Panc1 (cell line): ENCODE measurements around the gene AP4B1. TPM values are rescaled to one million over a fixed set of nuclear protein-coding genes. Genes with fewer than 3 reads are reported as not detected.

Experiments used
- ATAC-seq: fragments of 200-7000 bp; cut with Tn5 transposase; 2 replicates; pipeline ENCODE4 v1.9.1; 2020; ENCODE audit warnings: mild to moderate bottlenecking, moderate library complexity
- BruUV-seq: library from RNA; stranded (reverse); fragments of 400-500 nt; replicated peaks from 2 replicates; lab custom pipeline; 2021; lab: Mats Ljungman, UMichigan
- CTCF ChIA-PET: fragments of 300-600 bp; sonication (Branson Sonifier 250); formaldehyde crosslinking; loops from one replicate; lab custom pipeline; 2022; ENCODE audit warnings: antibody characterized with exemption; lab: Charles Lee
- POLR2A ChIA-PET: fragments of 300-600 bp; sonication (Branson Sonifier 250); formaldehyde crosslinking; loops from one replicate; lab custom pipeline; 2022; ENCODE audit warnings: antibody characterized with exemption; lab: Charles Lee
- DNase-seq: peaks from one replicate; pipeline ENCODE4 v3.0.0-alpha.2; 2010; ENCODE audit warnings: low read depth, low spot score
- H3K27ac ChIP-seq: 2 replicates; pipeline ENCODE4 v1.5.1; 2011; ENCODE audit warnings: mild to moderate bottlenecking, low read length, inconsistent platforms
- H3K27me3 ChIP-seq: fragments of 200-500 bp; sonication (Bioruptor generic); 2 replicates; pipeline ENCODE4 v1.6.0; 2014; ENCODE audit warnings: low read length, inconsistent platforms; ENCODE audit not compliant: control insufficient read depth, insufficient read depth
- H3K36me3 ChIP-seq: fragments of 200-500 bp; sonication (Bioruptor generic); 2 replicates; pipeline ENCODE4 v1.5.1; 2014; ENCODE audit warnings: inconsistent platforms, mild to moderate bottlenecking, low read length, moderate library complexity; ENCODE audit not compliant: control insufficient read depth, insufficient read depth
- H3K4me1 ChIP-seq: 2 replicates; pipeline ENCODE4 v1.5.1; 2011; ENCODE audit warnings: inconsistent platforms, mild to moderate bottlenecking, low read length, moderate library complexity; ENCODE audit not compliant: control insufficient read depth, insufficient read depth
- H3K4me3 ChIP-seq, 2 experiments: 2 replicates each; pipeline ENCODE4 v1.5.1; 2011 to 2012; ENCODE audit warnings: low read depth in 2 of 2, low read length in 2 of 2, mild to moderate bottlenecking in 2 of 2, inconsistent platforms in 1 of 2, moderate library complexity in 1 of 2
- H3K9me3 ChIP-seq: fragments of 200-500 bp; sonication (Bioruptor generic); 2 replicates; pipeline ENCODE4 v1.5.1; 2014; ENCODE audit warnings: low read depth, mild to moderate bottlenecking, inconsistent platforms, low read length, moderate library complexity; ENCODE audit not compliant: control insufficient read depth, insufficient read depth
- POLR2AphosphoS5 ChIP-seq: IDR thresholded peaks from 2 replicates; pipeline ENCODE4 v1.6.1; 2012; ENCODE audit warnings: mild to moderate bottlenecking, low read depth, low read length, moderate library complexity
- SIN3A ChIP-seq: IDR thresholded peaks from 2 replicates; pipeline ENCODE4 v1.6.1; 2012; ENCODE audit warnings: low read depth, mild to moderate bottlenecking, low read length, moderate library complexity, borderline replicate concordance; ENCODE audit not compliant: insufficient read depth
- TCF7L2 ChIP-seq: IDR thresholded peaks from 2 replicates; pipeline ENCODE4 v1.6.1; 2011; ENCODE audit warnings: mild to moderate bottlenecking, low read depth, low read length, inconsistent platforms
- in situ Hi-C: cut with HindIII; loops from 2 replicates; pipeline ENCODE4 v1.10.0; 2016; ENCODE audit warnings: low sequenced_read_pairs, low pct_unique_long_range_greater_than_20kb
- intact Hi-C: fragments of 100-400 bp; cut with micrococcal nuclease; formaldehyde crosslinking; loops from one replicate; pipeline ENCODE4 v1.10.0; 2022; ENCODE audit not compliant: unreplicated experiment
- total RNA-seq: library from RNA; stranded (reverse); gene quantifications from one replicate; pipeline ENCODE4 v1.2.1, GENCODE V29; 2021; ENCODE audit not compliant: unreplicated experiment
- TF ChIP-seq, protein P1 (sequence below): fragments of 450-650 bp; IDR thresholded peaks from 2 replicates; pipeline ENCODE4 v1.5.1; 2017; ENCODE audit warnings: mild to moderate bottlenecking
- TF ChIP-seq, protein P2 (sequence below), 2 experiments: IDR thresholded peaks; 2 replicates each; pipeline ENCODE4 v1.6.1; 2011 to 2012; ENCODE audit warnings: low read depth in 2 of 2, control low read depth in 1 of 2, low read length in 1 of 2, mild to moderate bottlenecking in 1 of 2, moderate library complexity in 1 of 2; ENCODE audit not compliant: insufficient read depth in 1 of 2

The AP4B1 gene
- total RNA-seq, 1 experiment from 2014 or later: 14.2 TPM

DNA sequence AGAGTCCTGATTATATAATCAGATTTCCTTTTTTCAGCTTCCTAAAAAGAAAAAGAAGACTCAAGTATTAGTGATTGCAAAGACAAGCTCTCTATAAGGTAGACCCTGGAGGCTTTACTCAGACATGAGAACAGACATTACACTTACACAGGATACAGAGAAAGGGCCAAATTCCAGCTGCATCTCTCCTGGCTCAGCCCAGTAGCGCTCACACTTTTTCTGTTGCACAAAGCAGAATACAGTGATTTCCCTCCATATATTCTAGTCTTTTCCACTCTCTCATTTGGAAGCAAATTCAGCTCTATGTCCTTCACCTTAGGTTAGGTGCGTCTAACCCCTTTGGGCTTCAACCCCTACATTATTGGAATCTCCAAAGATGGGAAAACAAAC is 48.2 kb downstream of the AP4B1 start:
- Histone ChIP-seq H3K27ac (no peak overlapping the region), H3K4me3 (no peak overlapping the region), H3K27me3 (no peaks in the 10 kb centered on the region), H3K9me3 (no peaks in the 10 kb centered on the region), H3K36me3 (no peaks in the 10 kb centered on the region), H3K4me1 (no peaks in the 10 kb centered on the region)
- intact Hi-C loops: no loop called here
- ATAC-seq (no peak), DNase-seq (no peak)
- in situ Hi-C loops: no loop called here
- ChIA-PET CTCF (no interaction called here), POLR2A (no interaction called here)
- TF ChIP-seq, protein P1, sequence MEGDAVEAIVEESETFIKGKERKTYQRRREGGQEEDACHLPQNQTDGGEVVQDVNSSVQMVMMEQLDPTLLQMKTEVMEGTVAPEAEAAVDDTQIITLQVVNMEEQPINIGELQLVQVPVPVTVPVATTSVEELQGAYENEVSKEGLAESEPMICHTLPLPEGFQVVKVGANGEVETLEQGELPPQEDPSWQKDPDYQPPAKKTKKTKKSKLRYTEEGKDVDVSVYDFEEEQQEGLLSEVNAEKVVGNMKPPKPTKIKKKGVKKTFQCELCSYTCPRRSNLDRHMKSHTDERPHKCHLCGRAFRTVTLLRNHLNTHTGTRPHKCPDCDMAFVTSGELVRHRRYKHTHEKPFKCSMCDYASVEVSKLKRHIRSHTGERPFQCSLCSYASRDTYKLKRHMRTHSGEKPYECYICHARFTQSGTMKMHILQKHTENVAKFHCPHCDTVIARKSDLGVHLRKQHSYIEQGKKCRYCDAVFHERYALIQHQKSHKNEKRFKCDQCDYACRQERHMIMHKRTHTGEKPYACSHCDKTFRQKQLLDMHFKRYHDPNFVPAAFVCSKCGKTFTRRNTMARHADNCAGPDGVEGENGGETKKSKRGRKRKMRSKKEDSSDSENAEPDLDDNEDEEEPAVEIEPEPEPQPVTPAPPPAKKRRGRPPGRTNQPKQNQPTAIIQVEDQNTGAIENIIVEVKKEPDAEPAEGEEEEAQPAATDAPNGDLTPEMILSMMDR: no peak
- TF ChIP-seq SIN3A (no peak), TCF7L2 (no peak), POLR2AphosphoS5 (no peak)
- TF ChIP-seq, protein P2, sequence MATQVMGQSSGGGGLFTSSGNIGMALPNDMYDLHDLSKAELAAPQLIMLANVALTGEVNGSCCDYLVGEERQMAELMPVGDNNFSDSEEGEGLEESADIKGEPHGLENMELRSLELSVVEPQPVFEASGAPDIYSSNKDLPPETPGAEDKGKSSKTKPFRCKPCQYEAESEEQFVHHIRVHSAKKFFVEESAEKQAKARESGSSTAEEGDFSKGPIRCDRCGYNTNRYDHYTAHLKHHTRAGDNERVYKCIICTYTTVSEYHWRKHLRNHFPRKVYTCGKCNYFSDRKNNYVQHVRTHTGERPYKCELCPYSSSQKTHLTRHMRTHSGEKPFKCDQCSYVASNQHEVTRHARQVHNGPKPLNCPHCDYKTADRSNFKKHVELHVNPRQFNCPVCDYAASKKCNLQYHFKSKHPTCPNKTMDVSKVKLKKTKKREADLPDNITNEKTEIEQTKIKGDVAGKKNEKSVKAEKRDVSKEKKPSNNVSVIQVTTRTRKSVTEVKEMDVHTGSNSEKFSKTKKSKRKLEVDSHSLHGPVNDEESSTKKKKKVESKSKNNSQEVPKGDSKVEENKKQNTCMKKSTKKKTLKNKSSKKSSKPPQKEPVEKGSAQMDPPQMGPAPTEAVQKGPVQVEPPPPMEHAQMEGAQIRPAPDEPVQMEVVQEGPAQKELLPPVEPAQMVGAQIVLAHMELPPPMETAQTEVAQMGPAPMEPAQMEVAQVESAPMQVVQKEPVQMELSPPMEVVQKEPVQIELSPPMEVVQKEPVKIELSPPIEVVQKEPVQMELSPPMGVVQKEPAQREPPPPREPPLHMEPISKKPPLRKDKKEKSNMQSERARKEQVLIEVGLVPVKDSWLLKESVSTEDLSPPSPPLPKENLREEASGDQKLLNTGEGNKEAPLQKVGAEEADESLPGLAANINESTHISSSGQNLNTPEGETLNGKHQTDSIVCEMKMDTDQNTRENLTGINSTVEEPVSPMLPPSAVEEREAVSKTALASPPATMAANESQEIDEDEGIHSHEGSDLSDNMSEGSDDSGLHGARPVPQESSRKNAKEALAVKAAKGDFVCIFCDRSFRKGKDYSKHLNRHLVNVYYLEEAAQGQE (IDR thresholded peaks at IDR 0.05; ENCODE audit: insufficient read depth in 1 of 2, low read depth in 2 of 2, low read length in 1 of 2): no peak
- no TSS peak for BruUV-seq

DNA sequence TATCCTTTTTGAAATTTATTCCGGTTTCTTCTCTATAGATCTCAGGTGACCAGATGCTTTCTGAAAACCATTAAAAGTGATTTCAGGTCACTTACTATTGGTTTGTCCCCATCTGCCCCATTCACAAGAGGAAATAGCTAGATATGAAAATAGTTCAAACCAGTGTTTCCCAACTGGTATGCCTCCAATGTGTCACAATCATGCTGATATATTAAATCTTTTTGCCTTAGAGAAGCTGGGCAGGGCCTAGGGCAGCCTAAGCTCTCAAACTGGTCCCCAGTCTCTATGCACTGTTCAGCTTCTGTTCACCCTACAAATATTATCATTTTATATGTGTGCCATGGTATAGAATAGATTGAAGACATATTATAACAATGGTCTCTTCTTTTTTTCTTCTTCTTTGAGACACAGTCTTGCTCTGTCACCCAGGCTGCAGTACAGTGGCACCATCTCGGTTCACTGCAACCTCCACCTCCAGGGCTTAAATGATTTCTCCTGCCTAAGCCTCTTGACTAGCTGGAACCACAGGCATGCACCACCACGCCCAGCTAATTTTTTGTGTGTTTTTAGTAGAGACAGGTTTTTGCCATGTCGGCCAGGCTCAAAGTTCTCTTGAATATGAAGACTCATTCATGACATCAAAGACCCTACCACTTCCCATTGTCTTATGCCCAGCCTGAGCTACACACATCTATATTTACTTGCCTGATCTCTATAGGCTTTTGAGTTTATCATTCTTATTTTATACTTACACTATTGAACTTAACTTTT is 48.8 kb downstream of the AP4B1 start:
- H3K27me3 ChIP-seq: no peaks in the 10 kb centered on the region
- intact Hi-C loops: no loop called here
- no peak overlapping the region for H3K27ac ChIP-seq
- DNase-seq: no peak
- in situ Hi-C loops: no loop called here
- no peak for ATAC-seq
- POLR2A ChIA-PET: no interaction called here
- H3K36me3 ChIP-seq: no peaks in the 10 kb centered on the region
- no TSS peak for BruUV-seq
- H3K4me1 ChIP-seq: no peaks in the 10 kb centered on the region
- no peaks in the 10 kb centered on the region for H3K9me3 ChIP-seq
- CTCF ChIA-PET: no interaction called here
- H3K4me3 ChIP-seq: no peak overlapping the region
- no peak for TF ChIP-seq SIN3A
- no peak for TF ChIP-seq POLR2AphosphoS5
- TF ChIP-seq TCF7L2: no peak
- TF ChIP-seq, protein P1: no peak
- TF ChIP-seq, protein P2 (IDR thresholded peaks at IDR 0.05; ENCODE audit: insufficient read depth in 1 of 2, low read depth in 2 of 2, low read length in 1 of 2): no peak
